ENCODE measurements around the gene ATG13. TPM values are rescaled to one million over a fixed set of nuclear protein-coding genes. Genes with fewer than 3 reads are reported as not detected.
"Not testable (repeated sequence)": the region's sequence is repeated elsewhere in the genome, so short reads cannot be mapped to it uniquely, and the experiment has no call there.

The ATG13 gene
- total RNA-seq, 1 experiment from 2014 or later = 57.1 TPM

DNA sequence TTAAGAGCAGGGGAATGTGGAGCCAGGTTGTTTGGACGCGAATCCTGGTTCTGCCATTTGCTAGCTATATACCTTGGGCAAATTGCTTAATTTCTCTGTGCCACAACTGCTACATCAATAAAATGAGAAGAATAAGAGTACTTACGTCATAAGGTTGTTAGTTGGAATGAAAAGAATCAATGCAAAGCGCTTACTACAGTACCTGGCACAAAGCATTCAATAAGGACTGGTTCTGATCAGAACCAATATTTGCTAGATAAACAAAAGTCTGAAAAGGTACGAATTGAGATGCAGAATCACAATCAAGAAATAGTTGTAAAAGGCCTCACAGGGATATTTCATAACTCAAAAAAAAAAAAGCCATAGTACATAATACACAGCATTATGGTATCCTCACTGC is 34.8 kb upstream of the ATG13 start:
- CTCF ChIA-PET = no interaction called here

DNA sequence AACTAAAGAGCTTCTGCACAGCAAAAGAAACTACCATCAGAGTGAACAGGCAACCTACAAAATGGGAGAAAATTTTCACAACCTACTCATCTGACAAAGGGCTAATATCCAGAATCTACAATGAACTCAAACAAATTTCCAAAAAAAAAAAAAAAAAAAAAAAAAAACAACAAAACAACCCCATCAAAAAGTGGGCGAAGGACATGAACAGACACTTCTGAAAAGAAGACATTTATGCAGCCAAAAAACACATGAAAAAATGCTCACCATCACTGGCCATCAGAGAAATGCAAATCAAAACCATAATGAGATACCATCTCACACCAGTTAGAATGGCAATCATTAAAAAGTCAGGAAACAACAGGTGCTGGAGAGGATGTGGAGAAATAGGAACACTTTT is 33.8 kb upstream of the ATG13 start:
- H3K27ac Mint-ChIP-seq (ENCODE audit: unreplicated experiment); H3K9me3 Mint-ChIP-seq (ENCODE audit: low read depth, unreplicated experiment); intact Hi-C loops (cut with micrococcal nuclease; ENCODE audit: unreplicated experiment); BruUV-seq (replicated peaks); H3K4me3 Mint-ChIP-seq (ENCODE audit: low read depth, unreplicated experiment); DNase-seq; H3K27me3 Mint-ChIP-seq (ENCODE audit: unreplicated experiment); CTCF ChIA-PET; H3K36me3 Mint-ChIP-seq (ENCODE audit: insufficient read depth, unreplicated experiment): not testable (repeated sequence)
- peaks cover 34% of the 10 kb centered on the region for H3K4me1 Mint-ChIP-seq (ENCODE audit: low read depth, unreplicated experiment)

More for the DNA sequence above, 34.8 kb upstream of the ATG13 start:
- DNase-seq = no peak
- Mint-ChIP-seq H3K27me3 (ENCODE audit: unreplicated experiment) (no peaks in the 10 kb centered on the region), H3K9me3 (ENCODE audit: low read depth, unreplicated experiment) (no peaks in the 10 kb centered on the region), H3K4me3 (ENCODE audit: low read depth, unreplicated experiment) (no peak overlapping the region), H3K27ac (ENCODE audit: unreplicated experiment) (no peak overlapping the region), H3K36me3 (ENCODE audit: insufficient read depth, unreplicated experiment) (no peaks in the 10 kb centered on the region), H3K4me1 (ENCODE audit: low read depth, unreplicated experiment) (peaks cover 28% of the 10 kb centered on the region)
- TF ChIP-seq, protein P1, sequence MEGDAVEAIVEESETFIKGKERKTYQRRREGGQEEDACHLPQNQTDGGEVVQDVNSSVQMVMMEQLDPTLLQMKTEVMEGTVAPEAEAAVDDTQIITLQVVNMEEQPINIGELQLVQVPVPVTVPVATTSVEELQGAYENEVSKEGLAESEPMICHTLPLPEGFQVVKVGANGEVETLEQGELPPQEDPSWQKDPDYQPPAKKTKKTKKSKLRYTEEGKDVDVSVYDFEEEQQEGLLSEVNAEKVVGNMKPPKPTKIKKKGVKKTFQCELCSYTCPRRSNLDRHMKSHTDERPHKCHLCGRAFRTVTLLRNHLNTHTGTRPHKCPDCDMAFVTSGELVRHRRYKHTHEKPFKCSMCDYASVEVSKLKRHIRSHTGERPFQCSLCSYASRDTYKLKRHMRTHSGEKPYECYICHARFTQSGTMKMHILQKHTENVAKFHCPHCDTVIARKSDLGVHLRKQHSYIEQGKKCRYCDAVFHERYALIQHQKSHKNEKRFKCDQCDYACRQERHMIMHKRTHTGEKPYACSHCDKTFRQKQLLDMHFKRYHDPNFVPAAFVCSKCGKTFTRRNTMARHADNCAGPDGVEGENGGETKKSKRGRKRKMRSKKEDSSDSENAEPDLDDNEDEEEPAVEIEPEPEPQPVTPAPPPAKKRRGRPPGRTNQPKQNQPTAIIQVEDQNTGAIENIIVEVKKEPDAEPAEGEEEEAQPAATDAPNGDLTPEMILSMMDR (IDR thresholded peaks at IDR 0.05; ENCODE audit: unreplicated experiment) = no peak
- intact Hi-C loops (cut with micrococcal nuclease; ENCODE audit: unreplicated experiment) = no loop called here
- BruUV-seq (replicated peaks) = no TSS peak

DNA sequence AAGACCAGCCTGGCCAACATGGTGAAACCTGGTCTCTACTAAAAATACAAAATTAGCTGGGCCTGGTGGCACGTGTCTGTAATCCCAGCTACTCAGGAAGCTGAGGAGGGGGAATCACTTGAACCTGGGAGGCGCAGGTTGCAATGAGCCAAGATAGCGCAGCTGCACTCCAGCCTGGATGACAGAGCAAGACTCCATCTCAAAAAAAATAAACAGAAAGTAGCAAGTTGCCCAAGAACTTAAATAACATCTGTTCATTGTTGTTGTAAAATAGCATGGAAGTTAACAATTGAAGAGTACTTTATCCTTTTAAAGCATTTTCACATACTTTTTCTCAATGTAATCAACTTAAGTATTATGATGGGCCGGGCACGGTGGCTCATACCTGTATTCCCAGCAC is 29.2 kb upstream of the ATG13 start:
- H3K27ac Mint-ChIP-seq (ENCODE audit: unreplicated experiment) = no peak overlapping the region
- H3K27me3 Mint-ChIP-seq (ENCODE audit: unreplicated experiment) = no peaks in the 10 kb centered on the region
- H3K36me3 Mint-ChIP-seq (ENCODE audit: insufficient read depth, unreplicated experiment) = peaks cover 18% of the 10 kb centered on the region
- TF ChIP-seq, protein P1 (IDR thresholded peaks at IDR 0.05; ENCODE audit: unreplicated experiment) = no peak
- H3K4me3 Mint-ChIP-seq (ENCODE audit: low read depth, unreplicated experiment) = no peak overlapping the region
- no peaks in the 10 kb centered on the region for H3K9me3 Mint-ChIP-seq (ENCODE audit: low read depth, unreplicated experiment)
- peaks cover 21% of the 10 kb centered on the region for H3K4me1 Mint-ChIP-seq (ENCODE audit: low read depth, unreplicated experiment)
- DNase-seq = no peak
- CTCF ChIA-PET = no interaction called here
- intact Hi-C loops (cut with micrococcal nuclease; ENCODE audit: unreplicated experiment) = no loop called here
- BruUV-seq (replicated peaks) = no TSS peak

GRCh38 chr11:46588915-46589314 is 28.4 kb upstream of the ATG13 start:
- BruUV-seq (replicated peaks) = no TSS peak
- no peak for DNase-seq
- TF ChIP-seq, protein P1 (IDR thresholded peaks at IDR 0.05; ENCODE audit: unreplicated experiment) = no peak
- Mint-ChIP-seq H3K9me3 (ENCODE audit: low read depth, unreplicated experiment) (no peaks in the 10 kb centered on the region), H3K36me3 (ENCODE audit: insufficient read depth, unreplicated experiment) (peaks cover 26% of the 10 kb centered on the region), H3K27ac (ENCODE audit: unreplicated experiment) (no peak overlapping the region), H3K4me3 (ENCODE audit: low read depth, unreplicated experiment) (no peak overlapping the region), H3K27me3 (ENCODE audit: unreplicated experiment) (no peaks in the 10 kb centered on the region), H3K4me1 (ENCODE audit: low read depth, unreplicated experiment) (peaks cover 21% of the 10 kb centered on the region)
- CTCF ChIA-PET = no interaction called here
- intact Hi-C loops (cut with micrococcal nuclease; ENCODE audit: unreplicated experiment) = no loop called here

- H3K4me3 Mint-ChIP-seq (ENCODE audit: low read depth, unreplicated experiment) = peak overlapping the region; percentile 71
- DNase-seq = no peak
- TF ChIP-seq, protein P1 (IDR thresholded peaks at IDR 0.05; ENCODE audit: unreplicated experiment) = no peak
- BruUV-seq (replicated peaks) = TSS peak; percentile 14
- no peaks in the 10 kb centered on the region for H3K9me3 Mint-ChIP-seq (ENCODE audit: low read depth, unreplicated experiment)
- intact Hi-C loops (cut with micrococcal nuclease; ENCODE audit: unreplicated experiment) = loop anchor here (2.0 kb wide), 1 partner anchor 38 kb away; no protein-coding TSS in a partner anchor
- peaks cover 21% of the 10 kb centered on the region for H3K4me1 Mint-ChIP-seq (ENCODE audit: low read depth, unreplicated experiment)
- peaks cover 30% of the 10 kb centered on the region for H3K36me3 Mint-ChIP-seq (ENCODE audit: insufficient read depth, unreplicated experiment)
- peak overlapping the region; percentile 10 for H3K27ac Mint-ChIP-seq (ENCODE audit: unreplicated experiment)
- no peaks in the 10 kb centered on the region for H3K27me3 Mint-ChIP-seq (ENCODE audit: unreplicated experiment)
- CTCF ChIA-PET = interaction anchor here (0.6 to 1.6 kb wide), 2 partner anchors 18 to 30 kb away, joined by 4 to 6 read pairs; no protein-coding TSS in a partner anchor
Observed at GRCh38 chr11:46590740-46591605, 26.4 kb upstream of the ATG13 start.

Data from Calu3 (cell line).